A673 (cell line): Measurements from ENCODE around the gene LAMA4.

Experiments used
- EZH2 ChIP-seq: fragments of 200-600 bp; sonication (generic); IDR thresholded peaks from 2 replicates; pipeline ENCODE4 v1.6.1; 2017; ENCODE audit warnings: borderline replicate concordance, low read depth, mild to moderate bottlenecking, mixed read lengths, antibody characterized with exemption, low read length; ENCODE audit not compliant: poor library complexity, severe bottlenecking
- TF ChIP-seq, protein P1 (sequence below): fragments of 300-800, 200-600 bp; sonication (generic); conservative IDR thresholded peaks from 2 replicates; pipeline ENCODE4 v1.5.1; 2017; ENCODE audit warnings: low read depth, mild to moderate bottlenecking, antibody characterized with exemption, low read length, moderate library complexity, mixed read lengths

DNA sequence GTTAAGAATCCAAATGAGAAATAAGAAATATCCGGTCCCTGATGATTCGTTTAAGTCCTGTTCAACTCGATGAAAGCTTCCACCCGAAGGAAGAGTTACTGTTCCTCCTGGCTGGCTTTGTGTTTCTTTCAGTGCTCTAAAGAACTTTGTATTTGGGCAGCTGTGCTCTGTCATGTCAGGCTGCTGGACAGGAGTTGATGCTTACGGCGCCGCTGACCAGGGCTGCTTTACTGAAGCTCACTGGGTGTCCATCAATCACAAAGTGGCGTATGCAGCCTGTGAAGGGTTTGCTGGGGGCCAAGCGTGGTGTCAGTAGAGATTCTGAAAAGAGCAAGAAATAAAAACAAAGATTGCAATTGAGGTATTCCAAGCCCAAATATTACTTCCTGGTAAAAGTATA is 145.1 kb downstream of the LAMA4 start:
- TF ChIP-seq, protein P1, sequence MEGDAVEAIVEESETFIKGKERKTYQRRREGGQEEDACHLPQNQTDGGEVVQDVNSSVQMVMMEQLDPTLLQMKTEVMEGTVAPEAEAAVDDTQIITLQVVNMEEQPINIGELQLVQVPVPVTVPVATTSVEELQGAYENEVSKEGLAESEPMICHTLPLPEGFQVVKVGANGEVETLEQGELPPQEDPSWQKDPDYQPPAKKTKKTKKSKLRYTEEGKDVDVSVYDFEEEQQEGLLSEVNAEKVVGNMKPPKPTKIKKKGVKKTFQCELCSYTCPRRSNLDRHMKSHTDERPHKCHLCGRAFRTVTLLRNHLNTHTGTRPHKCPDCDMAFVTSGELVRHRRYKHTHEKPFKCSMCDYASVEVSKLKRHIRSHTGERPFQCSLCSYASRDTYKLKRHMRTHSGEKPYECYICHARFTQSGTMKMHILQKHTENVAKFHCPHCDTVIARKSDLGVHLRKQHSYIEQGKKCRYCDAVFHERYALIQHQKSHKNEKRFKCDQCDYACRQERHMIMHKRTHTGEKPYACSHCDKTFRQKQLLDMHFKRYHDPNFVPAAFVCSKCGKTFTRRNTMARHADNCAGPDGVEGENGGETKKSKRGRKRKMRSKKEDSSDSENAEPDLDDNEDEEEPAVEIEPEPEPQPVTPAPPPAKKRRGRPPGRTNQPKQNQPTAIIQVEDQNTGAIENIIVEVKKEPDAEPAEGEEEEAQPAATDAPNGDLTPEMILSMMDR = no peak
- no peak for TF ChIP-seq EZH2
